ENCODE results near the gene KAZN. TPM values are rescaled to one million over a fixed set of nuclear protein-coding genes. Genes with fewer than 3 reads are reported as not detected.

KAZN gene
- total RNA-seq, 4 donors from 2014 or later = 9.2 to 30.6 (median 21.2) TPM

DNA sequence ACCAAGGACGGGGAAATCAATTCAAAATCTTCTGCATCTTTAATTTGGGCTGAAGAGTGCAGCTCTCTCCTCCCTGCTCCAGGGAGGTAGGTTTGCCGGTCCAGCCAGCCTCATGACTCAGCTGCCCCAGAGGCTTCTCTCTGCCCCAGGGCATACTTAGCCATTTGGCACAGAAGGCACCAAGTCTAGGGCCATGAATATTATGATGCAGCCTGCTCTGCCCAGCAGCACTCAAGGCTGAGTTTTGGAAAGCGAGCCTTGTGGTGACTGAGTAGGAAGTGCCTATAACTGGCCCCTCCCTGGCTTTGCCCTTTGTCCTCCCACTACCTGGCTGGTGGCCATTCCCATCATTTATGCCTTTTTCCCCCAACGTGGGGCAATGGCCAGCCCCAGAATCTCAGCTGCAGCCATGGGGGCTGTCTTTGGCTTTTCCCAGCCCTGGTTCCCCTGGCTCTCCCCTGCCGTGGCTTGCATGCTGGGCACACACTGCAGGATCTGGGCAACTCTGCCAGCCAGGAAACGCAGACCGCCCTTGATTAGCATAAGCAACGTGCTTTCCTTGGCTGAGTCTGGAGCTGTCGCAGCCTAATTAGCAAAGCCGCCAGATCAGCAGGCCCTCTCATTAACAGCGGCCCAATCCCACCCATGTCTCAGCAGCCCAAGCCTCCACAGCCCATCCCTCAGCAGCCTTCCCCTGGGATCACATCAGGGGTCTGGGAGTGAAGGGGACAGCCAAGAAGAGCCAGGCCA, 296.5 kb downstream of the KAZN start:
- DNase-seq (ENCODE audit: low spot score) (no peak), ATAC-seq (ENCODE audit: low FRiP score) (no peak)
- TF ChIP-seq, protein P1, sequence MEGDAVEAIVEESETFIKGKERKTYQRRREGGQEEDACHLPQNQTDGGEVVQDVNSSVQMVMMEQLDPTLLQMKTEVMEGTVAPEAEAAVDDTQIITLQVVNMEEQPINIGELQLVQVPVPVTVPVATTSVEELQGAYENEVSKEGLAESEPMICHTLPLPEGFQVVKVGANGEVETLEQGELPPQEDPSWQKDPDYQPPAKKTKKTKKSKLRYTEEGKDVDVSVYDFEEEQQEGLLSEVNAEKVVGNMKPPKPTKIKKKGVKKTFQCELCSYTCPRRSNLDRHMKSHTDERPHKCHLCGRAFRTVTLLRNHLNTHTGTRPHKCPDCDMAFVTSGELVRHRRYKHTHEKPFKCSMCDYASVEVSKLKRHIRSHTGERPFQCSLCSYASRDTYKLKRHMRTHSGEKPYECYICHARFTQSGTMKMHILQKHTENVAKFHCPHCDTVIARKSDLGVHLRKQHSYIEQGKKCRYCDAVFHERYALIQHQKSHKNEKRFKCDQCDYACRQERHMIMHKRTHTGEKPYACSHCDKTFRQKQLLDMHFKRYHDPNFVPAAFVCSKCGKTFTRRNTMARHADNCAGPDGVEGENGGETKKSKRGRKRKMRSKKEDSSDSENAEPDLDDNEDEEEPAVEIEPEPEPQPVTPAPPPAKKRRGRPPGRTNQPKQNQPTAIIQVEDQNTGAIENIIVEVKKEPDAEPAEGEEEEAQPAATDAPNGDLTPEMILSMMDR (IDR thresholded peaks at IDR 0.05) = no peak

DNA sequence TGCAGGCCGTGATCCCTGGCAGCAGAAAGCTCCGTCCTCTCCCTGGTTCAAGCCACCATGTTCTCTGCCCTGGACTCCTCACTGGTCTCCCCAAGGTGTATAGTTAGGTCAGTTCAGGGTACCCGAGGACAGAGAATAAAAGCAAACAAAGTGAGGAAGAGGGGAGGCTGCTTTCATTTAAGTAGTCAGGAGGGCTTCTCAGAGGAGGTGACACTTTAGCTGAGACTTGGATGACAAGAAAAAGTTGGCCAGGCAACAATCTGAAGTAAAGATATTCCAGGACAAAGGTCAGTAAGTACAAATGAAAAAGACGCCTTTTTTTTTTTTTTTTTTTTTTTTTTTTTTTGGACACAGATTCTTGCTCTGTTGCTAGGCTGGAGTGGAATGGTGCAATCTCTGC, 297.2 kb downstream of the KAZN start:
- TF ChIP-seq, protein P1 (IDR thresholded peaks at IDR 0.05) = no peak
- DNase-seq (ENCODE audit: low spot score) (no peak), ATAC-seq (ENCODE audit: low FRiP score) (no peak)

DNA sequence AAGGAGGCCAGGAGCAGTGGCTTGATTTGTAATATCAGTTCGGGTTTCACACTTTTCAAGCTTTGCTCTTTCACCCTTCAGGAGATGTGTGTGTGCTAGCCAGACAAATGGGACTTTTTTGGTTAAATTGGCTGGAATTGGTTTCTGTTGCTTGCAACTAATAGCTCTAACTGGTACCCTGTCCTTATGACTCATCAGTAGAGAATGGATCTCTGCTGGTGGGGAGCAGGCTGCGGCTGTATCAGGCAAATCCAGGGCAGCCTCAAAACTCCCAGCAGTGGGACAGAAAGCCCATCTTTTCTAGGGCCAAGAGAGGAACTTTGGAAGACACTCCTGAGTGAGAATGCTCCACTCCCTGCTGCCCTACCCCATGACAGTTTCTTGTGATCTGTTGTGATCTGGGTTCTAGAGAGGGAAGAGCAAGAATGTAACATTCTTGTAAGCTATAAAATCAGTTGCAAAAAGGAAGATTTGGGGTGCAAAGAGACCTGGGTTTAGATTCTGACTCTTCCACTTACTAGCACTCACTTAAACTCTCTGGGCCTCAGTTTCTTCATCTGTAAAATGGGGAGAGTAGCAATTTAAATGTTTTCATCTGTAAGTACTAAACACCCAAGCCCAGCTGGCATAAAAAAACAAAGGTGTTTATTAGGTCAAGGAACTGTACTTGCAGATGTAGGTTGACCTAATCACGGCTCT, 298.0 kb downstream of the KAZN start:
- ATAC-seq (ENCODE audit: low FRiP score) (no peak), DNase-seq (ENCODE audit: low spot score) (no peak)
- TF ChIP-seq, protein P1 (IDR thresholded peaks at IDR 0.05) = no peak

DNA sequence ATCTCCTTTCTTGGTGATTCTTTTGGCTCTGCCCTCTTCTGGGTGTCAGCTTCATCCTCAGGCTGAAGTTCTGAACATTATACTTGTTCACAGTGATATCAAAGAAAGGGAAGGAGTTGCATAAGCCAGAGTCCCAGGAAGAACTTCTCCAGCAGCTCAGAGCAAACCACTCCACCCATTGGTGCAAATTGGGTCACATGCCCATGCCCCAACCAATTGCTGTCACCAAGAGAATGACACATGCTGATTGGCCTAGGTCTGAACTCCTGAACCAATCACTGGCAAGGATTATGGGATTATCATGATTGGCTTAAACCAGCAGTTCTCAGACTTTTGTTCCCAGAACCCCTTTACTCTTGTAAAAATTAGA, 298.6 kb downstream of the KAZN start:
- ATAC-seq (ENCODE audit: low FRiP score) (no peak), DNase-seq (ENCODE audit: low spot score) (no peak)
- TF ChIP-seq, protein P1 (IDR thresholded peaks at IDR 0.05) = no peak

DNA sequence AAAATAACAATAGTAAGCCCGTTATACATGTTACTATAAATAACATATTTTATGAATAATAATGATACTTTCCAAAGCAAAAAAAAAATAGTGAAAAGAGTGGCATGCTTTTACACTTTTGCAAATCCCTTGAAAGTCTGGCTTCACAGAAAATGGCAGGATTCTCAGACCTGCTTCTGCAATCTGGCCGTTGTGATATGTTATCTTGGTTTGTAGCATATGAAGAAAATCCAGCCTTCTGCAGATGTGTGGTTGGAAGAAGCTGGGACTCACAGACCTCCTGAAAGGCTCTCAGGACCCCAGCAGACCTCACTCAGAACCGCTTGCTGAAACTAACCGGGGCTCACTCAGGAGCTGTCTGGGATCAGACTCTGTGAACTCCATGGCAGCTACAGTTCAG, 299.1 kb downstream of the KAZN start:
- ATAC-seq (ENCODE audit: low FRiP score) (no peak), DNase-seq (ENCODE audit: low spot score) (no peak)
- TF ChIP-seq, protein P1 (IDR thresholded peaks at IDR 0.05) = no peak

DNA sequence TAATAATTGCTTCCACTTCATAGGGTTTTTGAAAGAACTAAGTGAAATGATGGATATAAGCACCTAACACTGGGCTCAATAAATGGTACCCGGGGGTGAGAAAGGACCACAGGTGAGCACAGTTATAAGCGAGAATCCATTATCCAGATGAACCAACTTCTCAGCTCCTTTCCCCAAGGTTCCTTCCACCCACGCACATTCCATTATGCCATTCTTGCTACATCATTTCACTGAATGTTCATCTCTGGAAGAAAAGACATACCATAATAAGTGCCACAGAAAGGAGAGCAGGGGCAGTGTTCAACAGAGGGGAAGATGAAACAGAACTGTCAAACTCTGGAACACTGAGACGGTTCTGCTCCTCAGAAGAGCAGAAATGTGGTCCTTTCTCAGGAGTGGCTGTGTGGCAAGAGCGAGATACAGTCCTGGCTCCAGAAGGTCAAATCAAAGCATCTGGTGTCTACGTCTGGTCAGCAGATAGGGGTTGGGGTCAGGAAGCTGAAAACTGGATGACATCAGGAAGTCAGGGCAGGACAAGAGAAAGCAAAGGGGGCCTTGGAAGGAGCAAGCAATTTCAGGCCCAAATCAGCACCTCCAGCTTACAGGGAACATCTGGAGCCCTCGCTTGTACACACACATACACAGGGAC, 299.6 kb downstream of the KAZN start:
- DNase-seq (ENCODE audit: low spot score) (no peak), ATAC-seq (ENCODE audit: low FRiP score) (no peak)
- TF ChIP-seq, protein P1 (IDR thresholded peaks at IDR 0.05) = no peak

Data from omental fat pad (tissue), 4 donors.